OCI-LY1 (cell line): ENCODE results near the gene LIMA1.
"Not testable (repeated sequence)": the region's sequence is repeated elsewhere in the genome, so short reads cannot be mapped to it uniquely, and the experiment has no call there.

Experiments used
- H2AFZ ChIP-seq: fragments of 200-600 bp; sonication (generic), shearing (Covaris generic); 2 replicates; pipeline ENCODE4 v1.6.0; 2014; ENCODE audit warnings: antibody characterized with exemption, mild to moderate bottlenecking, low read length
- H3F3A ChIP-seq: fragments of 200-600 bp; sonication (generic), shearing (Covaris generic); 2 replicates; pipeline ENCODE4 v1.6.0; 2014; ENCODE audit warnings: mild to moderate bottlenecking, antibody characterized with exemption, low read length, moderate library complexity; ENCODE audit not compliant: insufficient read depth
- H3K27ac ChIP-seq: fragments of 200-600 bp; sonication (generic); 2 replicates; pipeline ENCODE4 v1.5.1; 2014; ENCODE audit warnings: low read length, mixed run types, mild to moderate bottlenecking, low read depth; ENCODE audit not compliant: poor library complexity, severe bottlenecking
- H3K27me3 ChIP-seq: fragments of 200-600 bp; sonication (generic); 2 replicates; pipeline ENCODE4 v1.6.0; 2014; ENCODE audit warnings: antibody characterized with exemption, mild to moderate bottlenecking, low read length, moderate library complexity; ENCODE audit not compliant: insufficient read depth
- H3K36me3 ChIP-seq: fragments of 200-600 bp; sonication (generic); 2 replicates; pipeline ENCODE4 v1.6.1; 2014; ENCODE audit warnings: mild to moderate bottlenecking, antibody characterized with exemption, low read length, moderate library complexity, mixed read lengths; ENCODE audit not compliant: insufficient read depth
- H3K4me1 ChIP-seq: fragments of 200-600 bp; sonication (generic); 2 replicates; pipeline ENCODE4 v1.5.1; 2014; ENCODE audit warnings: mild to moderate bottlenecking, low read length, moderate library complexity; ENCODE audit not compliant: insufficient read depth, severe bottlenecking
- H3K4me2 ChIP-seq: fragments of 200-600 bp; sonication (generic), shearing (Covaris generic); 2 replicates; pipeline ENCODE4 v1.6.1; 2014; ENCODE audit warnings: low read length
- H3K4me3 ChIP-seq: fragments of 200-600 bp; sonication (generic); 2 replicates; pipeline ENCODE4 v1.5.1; 2014; ENCODE audit warnings: low read length, low read depth, mild to moderate bottlenecking, mixed read lengths; ENCODE audit not compliant: poor library complexity, severe bottlenecking
- H3K79me2 ChIP-seq: fragments of 200-600 bp; shearing (Covaris generic); 2 replicates; pipeline ENCODE4 v1.6.1; 2016; ENCODE audit warnings: mixed run types, low read length, mixed read lengths; ENCODE audit not compliant: insufficient read depth
- H3K9ac ChIP-seq: fragments of 200-600 bp; sonication (generic), shearing (Covaris generic); 2 replicates; pipeline ENCODE4 v1.6.1; 2014; ENCODE audit warnings: mild to moderate bottlenecking, low read length, mixed read lengths
- H3K9me2 ChIP-seq: fragments of 200-600 bp; sonication (generic), shearing (Covaris generic); 2 replicates; pipeline ENCODE4 v1.6.1; 2014; ENCODE audit warnings: low read depth, mild to moderate bottlenecking, low read length, mixed read lengths
- H3K9me3 ChIP-seq: fragments of 200-600 bp; shearing (Covaris generic); 2 replicates; pipeline ENCODE4 v1.6.1; 2014; ENCODE audit warnings: low read length, mixed read lengths
- H4K20me1 ChIP-seq: fragments of 200-600 bp; sonication (generic), shearing (Covaris generic); 2 replicates; pipeline ENCODE4 v1.6.0; 2016; ENCODE audit warnings: mild to moderate bottlenecking, low read length; ENCODE audit not compliant: insufficient read depth
- EZH2 ChIP-seq: fragments of 200-600 bp; sonication (generic), shearing (Covaris generic); IDR thresholded peaks from 2 replicates; pipeline ENCODE4 v1.8.0; 2017; ENCODE audit warnings: borderline replicate concordance, mixed run types, mild to moderate bottlenecking, antibody characterized with exemption, low read length, moderate library complexity, mixed read lengths
- TF ChIP-seq, protein P1 (sequence below): fragments of 200-600 bp; sonication (generic), shearing (Covaris generic); IDR thresholded peaks from 2 replicates; pipeline ENCODE4 v1.5.1; 2017; ENCODE audit warnings: mild to moderate bottlenecking, antibody characterized with exemption, low read length, moderate library complexity, mixed read lengths

LIMA1 gene

GRCh38 chr12:50297027-50297426 lies 13.7 kb upstream of the LIMA1 start:
- Histone ChIP-seq H3K4me3 (no peak overlapping the region), H3K9ac (no peak overlapping the region), H3K9me2 (no peaks in the 10 kb centered on the region), H3K27me3 (no peaks in the 10 kb centered on the region), H3K4me1 (no peaks in the 10 kb centered on the region), H3K9me3 (no peaks in the 10 kb centered on the region), H3K79me2 (no peaks in the 10 kb centered on the region), H3K36me3 (no peaks in the 10 kb centered on the region), H3F3A (0 out of 2 replicates have a peak, but pooled peaks cover 5% of the 10 kb centered on the region), H3K27ac (no peak overlapping the region), H3K4me2 (no peak overlapping the region), H4K20me1 (no peaks in the 10 kb centered on the region), H2AFZ (no peak overlapping the region)
- TF ChIP-seq EZH2 = no peak
- TF ChIP-seq, protein P1, sequence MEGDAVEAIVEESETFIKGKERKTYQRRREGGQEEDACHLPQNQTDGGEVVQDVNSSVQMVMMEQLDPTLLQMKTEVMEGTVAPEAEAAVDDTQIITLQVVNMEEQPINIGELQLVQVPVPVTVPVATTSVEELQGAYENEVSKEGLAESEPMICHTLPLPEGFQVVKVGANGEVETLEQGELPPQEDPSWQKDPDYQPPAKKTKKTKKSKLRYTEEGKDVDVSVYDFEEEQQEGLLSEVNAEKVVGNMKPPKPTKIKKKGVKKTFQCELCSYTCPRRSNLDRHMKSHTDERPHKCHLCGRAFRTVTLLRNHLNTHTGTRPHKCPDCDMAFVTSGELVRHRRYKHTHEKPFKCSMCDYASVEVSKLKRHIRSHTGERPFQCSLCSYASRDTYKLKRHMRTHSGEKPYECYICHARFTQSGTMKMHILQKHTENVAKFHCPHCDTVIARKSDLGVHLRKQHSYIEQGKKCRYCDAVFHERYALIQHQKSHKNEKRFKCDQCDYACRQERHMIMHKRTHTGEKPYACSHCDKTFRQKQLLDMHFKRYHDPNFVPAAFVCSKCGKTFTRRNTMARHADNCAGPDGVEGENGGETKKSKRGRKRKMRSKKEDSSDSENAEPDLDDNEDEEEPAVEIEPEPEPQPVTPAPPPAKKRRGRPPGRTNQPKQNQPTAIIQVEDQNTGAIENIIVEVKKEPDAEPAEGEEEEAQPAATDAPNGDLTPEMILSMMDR = no peak

GRCh38 chr12:50296554-50296953 lies 13.2 kb upstream of the LIMA1 start:
- Histone ChIP-seq H4K20me1 (no peaks in the 10 kb centered on the region), H3K4me1 (no peaks in the 10 kb centered on the region), H3K27me3 (no peaks in the 10 kb centered on the region), H3K9ac (no peak overlapping the region), H3F3A (0 out of 2 replicates have a peak, but pooled peaks cover 5% of the 10 kb centered on the region), H3K9me3 (no peaks in the 10 kb centered on the region), H3K27ac (no peak overlapping the region), H3K36me3 (no peaks in the 10 kb centered on the region), H3K79me2 (no peaks in the 10 kb centered on the region), H2AFZ (no peak overlapping the region), H3K9me2 (no peaks in the 10 kb centered on the region), H3K4me3 (no peak overlapping the region), H3K4me2 (no peak overlapping the region)
- TF ChIP-seq EZH2 = no peak
- TF ChIP-seq, protein P1 = no peak

GRCh38 chr12:50291377-50291776 lies 8.1 kb upstream of the LIMA1 start:
- H3K4me2 ChIP-seq = no peak overlapping the region
- no peaks in the 10 kb centered on the region for H3K9me3 ChIP-seq
- H3K9ac ChIP-seq = no peak overlapping the region
- H3K36me3 ChIP-seq = no peaks in the 10 kb centered on the region
- no peaks in the 10 kb centered on the region for H3K27me3 ChIP-seq
- no peaks in the 10 kb centered on the region for H3K79me2 ChIP-seq
- no peaks in the 10 kb centered on the region for H3K4me1 ChIP-seq
- no peak overlapping the region for H2AFZ ChIP-seq
- no peaks in the 10 kb centered on the region for H3K9me2 ChIP-seq
- H3K27ac ChIP-seq = no peak overlapping the region
- no peak overlapping the region for H3K4me3 ChIP-seq
- H3F3A ChIP-seq = no peaks in the 10 kb centered on the region
- TF ChIP-seq, protein P1 = no peak
- no peak for TF ChIP-seq EZH2
- no peaks in the 10 kb centered on the region for H4K20me1 ChIP-seq

DNA sequence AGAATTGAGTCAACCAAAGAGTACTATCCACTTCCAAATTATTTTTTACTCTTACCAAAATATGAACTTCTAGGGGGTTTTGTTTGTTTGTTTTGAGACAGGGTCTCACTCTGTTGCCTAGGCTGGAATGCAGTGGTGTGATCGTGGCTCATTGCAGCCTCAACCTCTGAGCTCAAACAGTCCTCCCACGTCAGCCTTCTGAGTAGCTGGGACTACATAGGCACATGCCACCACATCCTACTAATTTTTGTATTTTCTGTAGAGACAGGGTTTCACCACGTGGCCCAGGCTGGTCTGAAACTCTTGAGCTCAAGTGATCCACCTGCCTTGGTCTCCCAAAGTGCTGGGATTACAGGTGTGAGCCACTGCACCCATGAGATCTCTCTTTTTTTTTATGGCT lies 7.4 kb upstream of the LIMA1 start:
- H3K27me3 ChIP-seq, H2AFZ ChIP-seq, H3K36me3 ChIP-seq, H3K9me2 ChIP-seq, H3K9me3 ChIP-seq, H3F3A ChIP-seq, H3K4me1 ChIP-seq, H3K79me2 ChIP-seq, H3K27ac ChIP-seq, H4K20me1 ChIP-seq, H3K4me2 ChIP-seq, H3K4me3 ChIP-seq, H3K9ac ChIP-seq: not testable (repeated sequence)
